Activated CD4-positive, alpha-beta T cell treated with anti-CD3 and anti-CD28 coated beads for 36 hours (primary cell): ENCODE data around the gene ATP8B4. TPM values are rescaled to one million over a fixed set of nuclear protein-coding genes. Genes with fewer than 3 reads are reported as not detected.

ENCODE experiments used
- ATAC-seq: fragments of 200-7000 bp; cut with Tn5 transposase; one replicate; pipeline ENCODE4 v1.10.0; 2021; ENCODE audit warnings: mild to moderate bottlenecking, moderate library complexity
- CTCF ChIA-PET: fragments of 350-600 bp; sonication (Branson Sonifier 250); formaldehyde crosslinking; loops from one replicate; lab custom pipeline; 2021; ENCODE audit warnings: antibody characterized with exemption; lab: Charles Lee
- POLR2A ChIA-PET: fragments of 350-600 bp; sonication (Branson Sonifier 250); formaldehyde crosslinking; loops from one replicate; lab custom pipeline; 2021; ENCODE audit warnings: antibody characterized with exemption, inconsistent platforms; lab: Charles Lee
- DNase-seq: peaks from one replicate; pipeline ENCODE4 v3.0.0-alpha.2; 2020
- H3K27ac Mint-ChIP-seq: one replicate; pipeline ENCODE4 v1.8.0; 2021; ENCODE audit warnings: mixed read lengths
- H3K27me3 Mint-ChIP-seq: one replicate; pipeline ENCODE4 v1.8.0; 2021; ENCODE audit warnings: mixed read lengths
- H3K36me3 Mint-ChIP-seq: one replicate; pipeline ENCODE4 v1.8.0; 2021; ENCODE audit warnings: low read depth, mixed read lengths
- H3K4me1 Mint-ChIP-seq: one replicate; pipeline ENCODE4 v1.8.0; 2021; ENCODE audit warnings: mixed read lengths
- H3K4me3 Mint-ChIP-seq: one replicate; pipeline ENCODE4 v1.8.0; 2021; ENCODE audit warnings: mild to moderate bottlenecking, moderate library complexity, mixed read lengths
- H3K9me3 Mint-ChIP-seq: one replicate; pipeline ENCODE4 v1.8.0; 2021; ENCODE audit warnings: low read depth, mixed read lengths
- intact Hi-C, 2 experiments: fragments of 100-400 bp; cut with DNase I in 1 of 2; cut with micrococcal nuclease in 1 of 2; formaldehyde crosslinking; loops; one replicate each; pipeline versions ENCODE4 v1.14.2 to v1.15.1; 2022 to 2024; cut with DNase I, micrococcal nuclease
- total RNA-seq, 2 experiments: library from RNA; stranded (reverse); gene quantifications; one replicate each; pipeline ENCODE4 v1.2.3, GENCODE V29; 2021

Gene ATP8B4
- total RNA-seq, 2 experiments from 2014 or later = 5.0 to 5.1 TPM

DNA sequence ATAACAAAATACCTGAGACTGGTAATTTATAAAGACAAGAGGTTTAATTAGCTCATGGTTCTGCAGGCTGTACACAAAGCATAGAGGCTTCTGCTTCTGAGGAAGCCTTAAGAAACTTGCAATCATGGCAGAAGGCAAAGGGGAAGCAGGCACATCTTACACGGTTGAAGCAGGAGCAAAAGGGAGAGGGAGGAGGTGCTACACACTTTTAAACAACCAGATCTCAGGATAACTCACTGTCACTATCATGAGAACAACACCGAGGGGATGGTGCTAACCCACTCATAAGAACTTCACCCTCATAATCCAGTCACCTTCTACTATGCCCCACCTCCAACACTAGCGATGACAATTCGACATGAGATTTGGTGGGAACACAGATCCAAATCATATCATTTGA, 54.4 kb downstream of the ATP8B4 start:
- peaks cover 21% of the 10 kb centered on the region for H3K27me3 Mint-ChIP-seq
- no peak overlapping the region for H3K4me3 Mint-ChIP-seq
- no peak overlapping the region for H3K27ac Mint-ChIP-seq
- no peaks in the 10 kb centered on the region for H3K36me3 Mint-ChIP-seq
- DNase-seq = no peak
- H3K9me3 Mint-ChIP-seq = no peaks in the 10 kb centered on the region
- ChIA-PET POLR2A (no interaction called here), CTCF (interaction anchor here (0.5 to 1.4 kb wide), 2 partner anchors 9 to 52 kb away, joined by 3 read pairs; no protein-coding TSS in a partner anchor)
- H3K4me1 Mint-ChIP-seq = peaks cover 31% of the 10 kb centered on the region
- intact Hi-C loops = loop anchor here in 1 of 2 experiments (10.0 kb wide), 1 partner anchor 250 kb away; no protein-coding TSS in a partner anchor
- ATAC-seq = peak; percentile 28

DNA sequence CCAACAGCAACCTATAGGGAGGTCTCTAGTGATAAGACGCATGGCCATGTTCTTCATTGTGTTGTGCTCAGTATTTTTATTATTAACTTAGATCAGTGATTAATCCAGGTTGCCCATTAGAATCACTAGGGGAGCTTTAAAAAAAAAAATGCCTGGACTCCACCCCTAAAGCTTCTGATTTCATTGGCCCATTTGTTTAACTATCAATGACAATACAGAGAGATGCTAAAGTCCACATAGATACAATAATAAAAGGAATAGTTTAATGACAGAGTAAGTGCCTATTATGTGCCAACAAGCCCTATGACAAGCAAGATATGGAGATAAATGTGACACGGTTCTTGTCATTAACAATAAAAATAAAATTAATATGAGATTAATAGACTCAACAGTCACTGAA, 55.8 kb downstream of the ATP8B4 start:
- Mint-ChIP-seq H3K4me1 (peaks cover 33% of the 10 kb centered on the region), H3K36me3 (no peaks in the 10 kb centered on the region), H3K27ac (no peak overlapping the region), H3K9me3 (no peaks in the 10 kb centered on the region), H3K4me3 (no peak overlapping the region), H3K27me3 (peaks cover 23% of the 10 kb centered on the region)
- CTCF ChIA-PET = interaction anchor here (0.6 to 0.9 kb wide), 3 partner anchors 72 to 791 kb away, joined by 3 read pairs; no protein-coding TSS in a partner anchor
- DNase-seq (no peak), ATAC-seq (no peak)
- POLR2A ChIA-PET = no interaction called here
- intact Hi-C loops = loop anchor here in 1 of 2 experiments (10.0 kb wide), 1 partner anchor 252 kb away; no protein-coding TSS in a partner anchor

DNA sequence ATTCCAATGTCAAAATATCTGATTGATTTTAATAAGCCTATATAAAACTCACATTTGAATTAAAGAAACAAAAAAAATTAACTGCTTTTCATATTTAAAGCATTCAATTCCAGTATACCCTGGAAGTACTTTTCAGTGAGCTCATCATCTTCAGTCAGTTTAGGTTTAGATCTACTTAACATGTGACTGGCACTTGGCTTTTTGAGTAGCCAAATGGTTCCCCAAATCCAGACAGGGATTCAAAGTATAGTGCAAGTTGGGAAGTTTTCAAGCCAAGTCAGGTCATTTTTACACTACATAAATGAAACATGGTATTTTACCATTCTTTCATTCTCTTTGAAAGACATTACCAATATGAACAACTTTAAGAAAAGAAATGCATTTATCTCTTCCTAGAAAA, 57.5 kb downstream of the ATP8B4 start:
- intact Hi-C loops = loop anchor here in 1 of 2 experiments (10.0 kb wide), 1 partner anchor 253 kb away; no protein-coding TSS in a partner anchor
- no peaks in the 10 kb centered on the region for H3K36me3 Mint-ChIP-seq
- no peak for DNase-seq
- ChIA-PET POLR2A (no interaction called here), CTCF (interaction anchor here (1.7 kb wide), 1 partner anchor 10 kb away, joined by 6 read pairs; no protein-coding TSS in a partner anchor)
- H3K4me1 Mint-ChIP-seq = peaks cover 22% of the 10 kb centered on the region
- H3K4me3 Mint-ChIP-seq = no peak overlapping the region
- H3K9me3 Mint-ChIP-seq = no peaks in the 10 kb centered on the region
- no peak for ATAC-seq
- peaks cover 15% of the 10 kb centered on the region for H3K27me3 Mint-ChIP-seq
- no peak overlapping the region for H3K27ac Mint-ChIP-seq

DNA sequence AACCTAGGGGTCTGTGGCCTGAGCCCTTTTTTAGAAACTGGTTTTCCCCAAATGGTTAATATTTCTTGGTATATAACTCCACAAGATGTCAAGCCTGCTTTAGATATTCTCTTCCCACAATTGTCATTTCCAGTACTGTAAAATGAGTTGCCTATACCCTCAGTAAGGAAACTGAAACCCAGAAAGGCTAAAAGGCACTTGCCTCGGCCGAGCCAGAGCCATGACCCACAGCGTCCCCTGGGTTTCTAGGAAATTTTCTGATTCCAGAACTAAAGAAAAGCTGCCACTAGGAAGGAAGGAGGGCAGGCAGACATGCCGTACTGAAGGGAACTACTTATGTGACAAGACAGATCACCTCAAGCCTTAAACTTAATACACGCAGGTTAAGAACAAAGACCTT, 59.1 kb downstream of the ATP8B4 start:
- Mint-ChIP-seq H3K4me3 (no peak overlapping the region), H3K9me3 (no peaks in the 10 kb centered on the region), H3K4me1 (peaks cover 16% of the 10 kb centered on the region), H3K27ac (no peak overlapping the region), H3K27me3 (peaks cover 12% of the 10 kb centered on the region), H3K36me3 (no peaks in the 10 kb centered on the region)
- DNase-seq (no peak), ATAC-seq (no peak)
- intact Hi-C loops = loop anchor here in 1 of 2 experiments (10.0 kb wide), 1 partner anchor 255 kb away; no protein-coding TSS in a partner anchor
- ChIA-PET CTCF (no interaction called here), POLR2A (no interaction called here)

DNA sequence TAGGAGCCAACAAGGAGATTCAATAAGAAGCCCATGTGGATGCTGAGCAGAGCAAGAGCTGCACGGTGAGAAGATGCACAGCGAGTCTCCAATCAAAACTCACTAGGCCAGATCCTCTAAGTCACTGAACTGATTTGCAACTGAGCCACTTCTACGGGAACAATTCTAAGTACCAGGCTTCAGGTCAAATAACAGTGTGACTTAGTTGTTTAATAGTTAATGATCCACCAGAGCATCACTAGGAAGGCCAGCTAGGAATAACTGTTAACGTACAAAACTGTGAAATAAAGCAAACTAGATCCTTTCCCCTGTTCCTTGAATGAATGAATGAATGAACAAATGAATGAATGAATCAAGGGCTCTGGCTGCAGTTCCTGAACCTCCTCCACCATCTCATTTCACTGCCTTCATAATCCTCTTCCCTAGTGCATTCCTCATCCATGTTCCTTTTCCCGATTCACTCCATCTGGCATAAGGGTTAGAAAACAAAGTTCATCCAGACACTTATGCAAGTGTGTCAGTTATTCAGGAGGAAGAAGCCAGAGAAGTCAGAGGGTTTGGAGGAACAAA, 59.7 kb downstream of the ATP8B4 start:
- H3K9me3 Mint-ChIP-seq = no peaks in the 10 kb centered on the region
- intact Hi-C loops = no loop called here
- ChIA-PET POLR2A (no interaction called here), CTCF (no interaction called here)
- H3K4me3 Mint-ChIP-seq = no peak overlapping the region
- DNase-seq (no peak), ATAC-seq (no peak)
- H3K27me3 Mint-ChIP-seq = peaks cover 12% of the 10 kb centered on the region
- H3K27ac Mint-ChIP-seq = peak overlapping the region; percentile 30
- no peaks in the 10 kb centered on the region for H3K36me3 Mint-ChIP-seq
- H3K4me1 Mint-ChIP-seq = peaks cover 16% of the 10 kb centered on the region

DNA sequence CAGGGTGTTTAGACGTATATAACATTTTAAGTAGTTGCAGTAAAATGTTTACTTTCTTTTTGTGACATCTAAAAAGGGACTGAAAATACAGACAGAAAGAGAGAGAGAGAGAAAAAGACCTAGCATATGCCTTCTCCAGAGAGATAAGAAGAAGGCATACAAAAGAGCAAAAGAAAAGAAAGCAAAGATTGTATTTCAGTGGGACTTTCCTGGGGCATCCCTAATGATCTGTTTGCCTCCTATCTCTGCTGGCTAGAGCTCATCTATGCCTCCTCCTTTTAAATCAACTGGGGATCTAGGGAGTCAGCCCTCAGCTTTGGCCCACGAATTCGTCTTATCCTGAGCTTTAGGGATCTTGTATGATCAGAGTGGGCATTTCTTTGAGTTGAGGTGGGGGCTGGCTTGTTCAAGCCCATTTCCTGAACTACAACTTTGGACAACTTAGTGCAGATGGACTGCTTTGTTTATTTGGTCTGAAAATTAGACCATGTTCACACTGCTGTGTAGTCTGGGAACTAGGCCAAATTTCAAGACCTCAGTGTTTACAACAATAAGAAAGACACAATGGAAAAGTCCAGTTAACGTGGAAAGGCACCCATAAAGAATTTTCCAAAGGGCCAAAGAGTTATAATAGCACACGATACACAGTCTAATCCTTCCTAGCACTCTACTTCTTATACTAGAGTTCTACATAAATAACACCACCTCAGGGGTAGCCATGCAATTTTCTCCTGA, 61.0 kb downstream of the ATP8B4 start:
- intact Hi-C loops = no loop called here
- no peaks in the 10 kb centered on the region for H3K9me3 Mint-ChIP-seq
- ChIA-PET POLR2A (no interaction called here), CTCF (no interaction called here)
- H3K27me3 Mint-ChIP-seq = peaks cover 11% of the 10 kb centered on the region
- H3K4me3 Mint-ChIP-seq = no peak overlapping the region
- DNase-seq (no peak), ATAC-seq (no peak)
- no peaks in the 10 kb centered on the region for H3K36me3 Mint-ChIP-seq
- no peak overlapping the region for H3K27ac Mint-ChIP-seq
- H3K4me1 Mint-ChIP-seq = peaks cover 16% of the 10 kb centered on the region

DNA sequence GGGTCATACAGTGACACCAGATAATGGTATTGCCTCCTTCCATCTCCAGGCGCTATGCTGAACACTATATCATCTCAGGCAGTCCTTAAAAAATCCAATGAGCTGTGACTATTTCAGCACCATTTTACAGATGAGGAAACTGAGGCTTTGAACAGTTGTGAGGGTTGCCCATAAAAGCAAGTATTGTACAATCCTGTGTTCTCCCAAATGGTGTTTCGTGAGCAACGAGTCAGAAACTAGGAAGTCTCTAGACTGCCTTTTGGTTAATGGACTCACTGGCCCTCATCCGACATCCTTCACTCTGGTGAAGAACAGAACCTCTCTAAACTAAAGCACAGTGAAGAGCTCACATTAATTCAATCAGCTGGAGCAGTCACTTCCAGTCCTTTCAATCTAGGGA, 61.8 kb downstream of the ATP8B4 start:
- no peak overlapping the region for H3K27ac Mint-ChIP-seq
- POLR2A ChIA-PET = no interaction called here
- CTCF ChIA-PET = interaction anchor here (0.6 kb wide), 1 partner anchor 247 kb away, joined by 3 read pairs; no protein-coding TSS in a partner anchor
- peaks cover 13% of the 10 kb centered on the region for H3K27me3 Mint-ChIP-seq
- no peaks in the 10 kb centered on the region for H3K9me3 Mint-ChIP-seq
- peaks cover 14% of the 10 kb centered on the region for H3K4me1 Mint-ChIP-seq
- ATAC-seq (no peak), DNase-seq (no peak)
- no peak overlapping the region for H3K4me3 Mint-ChIP-seq
- no peaks in the 10 kb centered on the region for H3K36me3 Mint-ChIP-seq
- intact Hi-C loops = no loop called here

DNA sequence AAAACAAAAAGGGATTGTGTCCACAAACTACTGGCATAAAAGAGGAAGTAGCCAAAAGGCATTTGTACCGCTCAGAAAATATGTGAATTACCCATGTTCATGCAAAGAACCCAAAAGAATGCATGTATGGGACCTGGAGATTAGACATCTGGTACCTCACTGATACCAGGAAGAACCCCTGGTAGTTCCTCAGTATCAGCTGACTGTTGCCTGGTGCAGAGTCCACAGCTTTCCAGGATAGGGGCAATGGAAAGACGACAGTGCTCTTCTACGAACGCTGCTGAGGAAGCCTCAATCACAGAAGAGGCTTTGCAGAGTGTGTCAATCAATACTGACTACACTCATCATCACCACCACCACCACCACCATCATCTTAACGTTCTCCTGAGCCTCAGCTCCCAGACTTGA, 63.3 kb downstream of the ATP8B4 start:
- CTCF ChIA-PET = interaction anchor here (0.6 to 1.6 kb wide), 3 partner anchors 9 to 126 kb away, joined by 3 read pairs; no protein-coding TSS in a partner anchor
- intact Hi-C loops = no loop called here
- Mint-ChIP-seq H3K4me1 (peaks cover 14% of the 10 kb centered on the region), H3K4me3 (no peak overlapping the region), H3K27me3 (peaks cover 13% of the 10 kb centered on the region), H3K36me3 (no peaks in the 10 kb centered on the region), H3K9me3 (no peaks in the 10 kb centered on the region), H3K27ac (no peak overlapping the region)
- POLR2A ChIA-PET = no interaction called here
- DNase-seq (no peak), ATAC-seq (no peak)

DNA sequence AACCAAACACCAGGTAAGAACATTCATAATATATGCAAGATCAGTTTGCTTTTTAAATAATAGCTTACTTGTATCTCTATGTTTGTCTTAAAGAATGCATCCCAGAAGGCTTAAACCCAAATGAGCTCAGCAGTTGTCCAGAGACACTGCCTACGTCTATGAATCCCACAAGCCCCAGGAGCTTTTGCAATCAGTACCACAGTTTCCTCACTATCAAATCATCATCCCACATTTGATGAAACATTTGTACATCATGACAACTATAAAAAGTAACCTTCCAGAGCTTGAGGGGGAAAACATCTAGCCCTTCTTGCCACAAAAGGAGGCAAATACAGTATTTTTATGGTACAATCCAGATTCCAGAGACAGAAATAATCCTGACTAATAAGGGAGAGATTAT, 63.7 kb downstream of the ATP8B4 start:
- intact Hi-C loops = no loop called here
- peaks cover 11% of the 10 kb centered on the region for H3K4me1 Mint-ChIP-seq

DNA sequence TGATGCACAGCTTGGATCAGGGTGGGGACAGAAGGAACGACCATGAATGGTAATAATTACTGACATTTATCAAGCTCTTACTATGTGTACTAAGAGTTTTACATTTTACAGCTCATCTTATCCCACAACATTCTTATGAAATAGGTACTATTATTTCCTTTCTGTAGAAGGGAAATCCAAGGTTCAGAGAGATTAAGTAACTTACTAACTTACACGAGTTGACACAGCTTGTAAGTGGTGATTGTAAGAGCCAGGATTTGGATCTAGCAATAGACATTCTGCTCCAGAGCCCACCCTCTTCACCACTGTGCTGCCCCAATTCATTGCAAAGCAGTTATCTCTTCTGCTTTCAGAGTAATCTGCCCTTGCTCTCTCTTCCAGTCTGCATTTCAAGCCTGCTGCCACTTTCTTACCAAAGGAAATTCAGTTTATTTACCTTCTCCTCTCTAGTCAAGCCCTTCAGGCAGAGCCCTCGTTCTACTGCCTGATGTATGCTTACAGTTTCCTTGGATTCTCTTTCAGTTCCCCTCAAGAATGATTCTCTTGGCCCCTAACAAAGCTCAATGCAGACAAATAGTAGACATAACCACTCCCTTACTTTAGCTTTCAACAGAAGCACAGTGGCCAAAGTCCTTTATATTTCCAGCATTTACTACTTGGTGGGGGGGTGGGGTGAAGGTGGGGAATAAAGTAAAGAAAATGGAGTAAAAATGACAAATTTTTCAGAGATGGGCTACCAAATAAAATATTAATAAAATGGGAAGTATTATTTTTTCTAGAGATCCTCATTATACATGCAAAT, 65.8 kb downstream of the ATP8B4 start:
- ATAC-seq (no peak), DNase-seq (no peak)
- no peak overlapping the region for H3K4me3 Mint-ChIP-seq
- no peak overlapping the region for H3K27ac Mint-ChIP-seq
- H3K27me3 Mint-ChIP-seq = peaks cover 11% of the 10 kb centered on the region
- intact Hi-C loops = loop anchor here in 1 of 2 experiments (5.0 kb wide), 2 partner anchors 176 to 1191 kb away; no protein-coding TSS in a partner anchor
- ChIA-PET POLR2A (no interaction called here), CTCF (interaction anchor here (1.1 kb wide), 1 partner anchor 75 kb away, joined by 3 read pairs; no protein-coding TSS in a partner anchor)
- H3K4me1 Mint-ChIP-seq = peaks cover 4% of the 10 kb centered on the region
- no peaks in the 10 kb centered on the region for H3K36me3 Mint-ChIP-seq
- no peaks in the 10 kb centered on the region for H3K9me3 Mint-ChIP-seq

More for the DNA sequence above, 63.7 kb downstream of the ATP8B4 start:
- peaks cover 13% of the 10 kb centered on the region for H3K27me3 Mint-ChIP-seq
- ChIA-PET POLR2A (no interaction called here), CTCF (interaction anchor here (1.0 to 1.6 kb wide), 2 partner anchors 9 to 53 kb away, joined by 3 read pairs; no protein-coding TSS in a partner anchor)
- no peaks in the 10 kb centered on the region for H3K36me3 Mint-ChIP-seq
- ATAC-seq (no peak), DNase-seq (no peak)
- no peaks in the 10 kb centered on the region for H3K9me3 Mint-ChIP-seq
- no peak overlapping the region for H3K4me3 Mint-ChIP-seq
- no peak overlapping the region for H3K27ac Mint-ChIP-seq
